IPS-18c (cell line): ENCODE measurements around the gene PRELID2.
"Not testable (repeated sequence)": the region's sequence is repeated elsewhere in the genome, so short reads cannot be mapped to it uniquely, and the experiment has no call there.

Source experiments
- H3K4me3 ChIP-seq: 2 replicates; pipeline ENCODE4 v1.7.0; 2013; ENCODE audit warnings: low read depth, mild to moderate bottlenecking, low read length, moderate library complexity; ENCODE audit not compliant: insufficient read depth
- H3K9me3 ChIP-seq: one replicate; pipeline ENCODE4 v1.6.1; 2013; ENCODE audit warnings: mild to moderate bottlenecking, low read length, moderate library complexity; ENCODE audit not compliant: control insufficient read depth, insufficient read depth

PRELID2 gene

GRCh38 chr5:145811834-145812625, 23.1 kb downstream of the PRELID2 start:
- no peaks in the 10 kb centered on the region for H3K9me3 ChIP-seq

GRCh38 chr5:145806923-145807322, 28.2 kb downstream of the PRELID2 start:
- H3K9me3 ChIP-seq: no peaks in the 10 kb centered on the region
- H3K4me3 ChIP-seq: no peak overlapping the region

More at GRCh38 chr5:145811834-145812625, 23.1 kb downstream of the PRELID2 start:
- no peak overlapping the region for H3K4me3 ChIP-seq

- Histone ChIP-seq H3K4me3 (no peak overlapping the region), H3K9me3 (no peaks in the 10 kb centered on the region)
Observed at GRCh38 chr5:145805819-145806218, 29.3 kb downstream of the PRELID2 start.

- Histone ChIP-seq H3K9me3 (no peaks in the 10 kb centered on the region), H3K4me3 (no peak overlapping the region)
Observed at GRCh38 chr5:145804701-145805100, 30.4 kb downstream of the PRELID2 start.

- H3K4me3 ChIP-seq: no peak overlapping the region
- no peaks in the 10 kb centered on the region for H3K9me3 ChIP-seq
Observed at GRCh38 chr5:145803112-145804004, 31.8 kb downstream of the PRELID2 start.

GRCh38 chr5:145801195-145801594, 33.9 kb downstream of the PRELID2 start:
- Histone ChIP-seq H3K4me3 (no peak overlapping the region), H3K9me3 (no peaks in the 10 kb centered on the region)

GRCh38 chr5:145800181-145800580, 35.0 kb downstream of the PRELID2 start:
- H3K4me3 ChIP-seq: no peak overlapping the region
- no peaks in the 10 kb centered on the region for H3K9me3 ChIP-seq

- not testable (repeated sequence) for H3K4me3 ChIP-seq, H3K9me3 ChIP-seq
Observed at GRCh38 chr5:145798503-145798902, 36.6 kb downstream of the PRELID2 start.

GRCh38 chr5:145797336-145797735, 37.8 kb downstream of the PRELID2 start:
- H3K9me3 ChIP-seq: no peaks in the 10 kb centered on the region

GRCh38 chr5:145796318-145796717, 38.8 kb downstream of the PRELID2 start:
- Histone ChIP-seq H3K4me3 (no peak overlapping the region), H3K9me3 (no peaks in the 10 kb centered on the region)

More at GRCh38 chr5:145797336-145797735, 37.8 kb downstream of the PRELID2 start:
- H3K4me3 ChIP-seq: no peak overlapping the region

- no peak overlapping the region for H3K4me3 ChIP-seq
- no peaks in the 10 kb centered on the region for H3K9me3 ChIP-seq
Observed at GRCh38 chr5:145793574-145793973, 41.6 kb downstream of the PRELID2 start.

- no peak overlapping the region for H3K4me3 ChIP-seq
- H3K9me3 ChIP-seq: no peaks in the 10 kb centered on the region
Observed at GRCh38 chr5:145792840-145793239, 42.3 kb downstream of the PRELID2 start.

- Histone ChIP-seq H3K9me3 (no peaks in the 10 kb centered on the region), H3K4me3 (no peak overlapping the region)
Observed at GRCh38 chr5:145791866-145792265, 43.3 kb downstream of the PRELID2 start.

GRCh38 chr5:145787996-145788395, 47.1 kb downstream of the PRELID2 start:
- Histone ChIP-seq H3K9me3 (no peaks in the 10 kb centered on the region), H3K4me3 (no peak overlapping the region)

- Histone ChIP-seq H3K9me3 (no peaks in the 10 kb centered on the region), H3K4me3 (no peak overlapping the region)
Observed at GRCh38 chr5:145787507-145787906, 47.6 kb downstream of the PRELID2 start.

GRCh38 chr5:145787001-145787400, 48.1 kb downstream of the PRELID2 start:
- no peaks in the 10 kb centered on the region for H3K9me3 ChIP-seq
- H3K4me3 ChIP-seq: no peak overlapping the region

GRCh38 chr5:145780982-145781381, 54.2 kb downstream of the PRELID2 start:
- Histone ChIP-seq H3K4me3 (no peak overlapping the region), H3K9me3 (no peaks in the 10 kb centered on the region)
